H1 (cell line): ENCODE data around the gene ATP5MC2. TPM values are rescaled to one million over a fixed set of nuclear protein-coding genes. Genes with fewer than 3 reads are reported as not detected.

Experiments used
- CTCF ChIA-PET: fragments of 300-600 bp; sonication (Branson Sonifier 250); formaldehyde crosslinking; loops from one replicate; lab custom pipeline; 2021; ENCODE audit not compliant: partially characterized antibody; lab: Charles Lee
- POLR2A ChIA-PET: fragments of 300-600 bp; sonication (Branson Sonifier 250); formaldehyde crosslinking; loops from one replicate; lab custom pipeline; 2021; ENCODE audit warnings: inconsistent platforms; ENCODE audit not compliant: partially characterized antibody; lab: Charles Lee
- DNase-seq, 2 experiments: peaks; one replicate each; pipeline versions ENCODE4 v3.0.0 to v3.0.0-alpha.2; 2010 to 2022; ENCODE audit warnings: low spot score in 2 of 2, low read depth in 1 of 2, mixed read lengths in 1 of 2
- FAIRE-seq: peaks from 2 replicates; lab custom pipeline; 2011; peaks lifted over from hg19 to GRCh38; lab: Jason Lieb, UNC
- H2AFZ ChIP-seq: 2 replicates; pipeline ENCODE4 v1.8.1; 2012; ENCODE audit warnings: low read length, inconsistent platforms
- H2AK5ac ChIP-seq: 2 replicates; pipeline ENCODE4 v1.6.1; 2013; ENCODE audit warnings: low read depth, low read length
- H2BK120ac ChIP-seq: replicated peaks from 2 replicates; pipeline ENCODE3; 2013; ENCODE audit warnings: low read depth, low read length, inconsistent platforms
- H2BK12ac ChIP-seq: 2 replicates; pipeline ENCODE4 v1.6.1; 2013; ENCODE audit warnings: low read depth, low read length
- H2BK15ac ChIP-seq: 2 replicates; pipeline ENCODE4 v1.6.1; 2013; ENCODE audit warnings: low read length
- H2BK20ac ChIP-seq: 2 replicates; pipeline ENCODE4 v1.6.1; 2013; ENCODE audit warnings: low read length
- H2BK5ac ChIP-seq: 2 replicates; pipeline ENCODE4 v1.6.1; 2013; ENCODE audit warnings: low read depth, low read length
- H3K14ac ChIP-seq: 2 replicates; pipeline ENCODE4 v1.6.1; 2013; ENCODE audit warnings: inconsistent platforms; ENCODE audit not compliant: insufficient read length
- H3K18ac ChIP-seq: 2 replicates; pipeline ENCODE4 v1.6.1; 2013; ENCODE audit warnings: low read length; ENCODE audit errors: extremely low read depth
- H3K23ac ChIP-seq: 2 replicates; pipeline ENCODE4 v1.6.1; 2013; ENCODE audit warnings: inconsistent platforms; ENCODE audit not compliant: insufficient read length
- H3K23me2 ChIP-seq: 2 replicates; pipeline ENCODE4 v1.6.1; 2013; ENCODE audit warnings: low read depth, low read length
- H3K27ac ChIP-seq: 2 replicates; pipeline ENCODE4 v1.6.1; 2011; ENCODE audit warnings: low read depth, low read length, inconsistent platforms
- H3K27me3 ChIP-seq, 4 experiments: replicated peaks in 1 of 4; 1 replicate in 1 of 4; 2 replicates in 3 of 4; pipeline versions ENCODE4 v1.6.1 to v1.8.1; 2011 to 2013; ENCODE audit warnings: low read length in 3 of 4, mild to moderate bottlenecking in 3 of 4, inconsistent platforms in 2 of 4, mixed read lengths in 2 of 4, moderate library complexity in 1 of 4; ENCODE audit not compliant: control insufficient read depth in 3 of 4, insufficient read depth in 3 of 4; ENCODE audit errors: extremely low read depth in 1 of 4
- H3K36me3 ChIP-seq, 4 experiments: 2 replicates each; pipeline versions ENCODE4 v1.6.1 to v1.8.1; 2011 to 2013; ENCODE audit warnings: mild to moderate bottlenecking in 4 of 4, low read length in 3 of 4, moderate library complexity in 2 of 4, control low read depth in 1 of 4, inconsistent platforms in 1 of 4; ENCODE audit not compliant: insufficient read depth in 4 of 4, control insufficient read depth in 2 of 4
- H3K4ac ChIP-seq: replicated peaks from 2 replicates; pipeline ENCODE3; 2013; ENCODE audit warnings: low read length, low read depth, mixed read lengths, inconsistent platforms; ENCODE audit not compliant: insufficient read length
- H3K4me1 ChIP-seq, 4 experiments: replicated peaks in 1 of 4; 1 replicate in 1 of 4; 2 replicates in 3 of 4; pipeline versions ENCODE4 v1.6.1 to v1.8.1; 2011 to 2013; ENCODE audit warnings: low read length in 3 of 4, inconsistent platforms in 2 of 4, mixed read lengths in 1 of 4; ENCODE audit not compliant: insufficient read depth in 4 of 4, control insufficient read depth in 3 of 4
- H3K4me2 ChIP-seq, 2 experiments: 2 replicates each; pipeline versions ENCODE4 v1.6.1 to v1.8.1; 2011 to 2013; ENCODE audit warnings: low read depth in 2 of 2, low read length in 2 of 2, control low read depth in 1 of 2, inconsistent platforms in 1 of 2, mild to moderate bottlenecking in 1 of 2; ENCODE audit not compliant: insufficient read depth in 1 of 2
- H3K4me3 ChIP-seq, 4 experiments: fragments of 200-600, 300-600 bp in 1 of 4; sonication (generic), shearing (Covaris generic), sonication (Bioruptor Twin) in 1 of 4; 2 replicates each; pipeline versions ENCODE4 v1.5.1 to v1.8.1; 2011 to 2016; ENCODE audit warnings: low read length in 4 of 4, low read depth in 3 of 4, control low read depth in 2 of 4, inconsistent platforms in 2 of 4, mild to moderate bottlenecking in 2 of 4, mixed read lengths in 1 of 4, moderate library complexity in 1 of 4; ENCODE audit not compliant: insufficient read depth in 2 of 4; ENCODE audit errors: extremely low read depth in 1 of 4
- H3K56ac ChIP-seq: replicated peaks from 2 replicates; pipeline ENCODE3; 2013; ENCODE audit warnings: low read depth, mild to moderate bottlenecking, mixed read lengths, low read length, inconsistent platforms; ENCODE audit not compliant: insufficient read length
- H3K79me1 ChIP-seq: 2 replicates; pipeline ENCODE4 v1.6.1; 2013; ENCODE audit warnings: low read depth, low read length, control low read depth
- H3K79me2 ChIP-seq, 2 experiments: 2 replicates each; pipeline versions ENCODE4 v1.6.1 to v1.8.1; 2012 to 2013; ENCODE audit warnings: low read length in 2 of 2, mild to moderate bottlenecking in 2 of 2, inconsistent platforms in 1 of 2; ENCODE audit not compliant: insufficient read depth in 2 of 2, control insufficient read depth in 1 of 2
- H3K9ac ChIP-seq, 4 experiments: replicated peaks in 1 of 4; 1 replicate in 1 of 4; 2 replicates in 3 of 4; pipeline versions ENCODE4 v1.6.1 to v1.8.1; 2011 to 2013; ENCODE audit warnings: low read depth in 3 of 4, low read length in 3 of 4, control low read depth in 2 of 4, mild to moderate bottlenecking in 2 of 4, moderate library complexity in 2 of 4, inconsistent platforms in 1 of 4; ENCODE audit errors: extremely low read depth in 1 of 4
- H3K9me3 ChIP-seq, 2 experiments: 2 replicates each; pipeline versions ENCODE4 v1.6.1 to v1.8.1; 2012 to 2013; ENCODE audit warnings: mild to moderate bottlenecking in 2 of 2, moderate library complexity in 2 of 2, control low read depth in 1 of 2, inconsistent platforms in 1 of 2, low read depth in 1 of 2, low read length in 1 of 2, mixed read lengths in 1 of 2; ENCODE audit not compliant: insufficient read depth in 2 of 2
- H4K20me1 ChIP-seq, 2 experiments: replicated peaks in 1 of 2; 2 replicates each; pipeline versions ENCODE3 to v1.8.1; 2011 to 2013; ENCODE audit warnings: inconsistent platforms in 2 of 2, low read length in 2 of 2, mild to moderate bottlenecking in 1 of 2; ENCODE audit not compliant: insufficient read depth in 2 of 2, control insufficient read depth in 1 of 2
- H4K5ac ChIP-seq: 2 replicates; pipeline ENCODE4 v1.6.1; 2013; ENCODE audit warnings: low read length, low read depth, mixed read lengths, inconsistent platforms; ENCODE audit not compliant: insufficient read length
- H4K8ac ChIP-seq: 2 replicates; pipeline ENCODE4 v1.8.0; 2013; ENCODE audit warnings: mild to moderate bottlenecking, moderate library complexity, low read length, inconsistent platforms; ENCODE audit not compliant: insufficient read depth; ENCODE audit errors: extremely low read depth
- H4K91ac ChIP-seq: replicated peaks from 2 replicates; pipeline ENCODE3; 2013; ENCODE audit warnings: low read length, mixed read lengths, inconsistent platforms; ENCODE audit not compliant: insufficient read length
- CBX8 ChIP-seq: fragments of 300-800, 300-1000 bp; sonication (generic); IDR thresholded peaks from 2 replicates; pipeline ENCODE4 v1.7.1; 2016; ENCODE audit warnings: low read depth, low read length, borderline replicate concordance
- GTF2F1 ChIP-seq: IDR thresholded peaks from 2 replicates; pipeline ENCODE4 v1.6.1; 2012; ENCODE audit warnings: low read depth, low read length, improper control_type of control experiment, borderline replicate concordance
- HDAC2 ChIP-seq, 2 experiments: fragments of 300-600 bp in 1 of 2; sonication (generic) in 1 of 2; IDR thresholded peaks; 2 replicates each; pipeline ENCODE4 v1.6.1; 2011 to 2012; ENCODE audit warnings: low read depth in 2 of 2, low read length in 2 of 2, mild to moderate bottlenecking in 2 of 2, moderate library complexity in 2 of 2, borderline replicate concordance in 1 of 2, inconsistent platforms in 1 of 2
- JUND ChIP-seq: IDR thresholded peaks from 2 replicates; pipeline ENCODE4 v1.6.1; 2011; ENCODE audit warnings: mild to moderate bottlenecking, improper control_type of control experiment, low read length
- POLR2A ChIP-seq, 2 experiments: IDR thresholded peaks; 1 replicate in 1 of 2; 2 replicates in 1 of 2; pipeline ENCODE4 v1.6.1; 2011; ENCODE audit warnings: low read depth in 2 of 2, low read length in 2 of 2, mild to moderate bottlenecking in 2 of 2; ENCODE audit errors: control extremely low read depth in 1 of 2
- RAD21 ChIP-seq, 2 experiments: IDR thresholded peaks in 1 of 2; conservative IDR thresholded peaks in 1 of 2; 2 replicates each; pipeline ENCODE4 v1.6.1; 2011; ENCODE audit warnings: low read depth in 2 of 2, low read length in 2 of 2, improper control_type of control experiment in 1 of 2, inconsistent platforms in 1 of 2, mild to moderate bottlenecking in 1 of 2, moderate library complexity in 1 of 2
- TCF12 ChIP-seq: IDR thresholded peaks from 2 replicates; pipeline ENCODE4 v1.6.1; 2011; ENCODE audit warnings: low read depth, mild to moderate bottlenecking, low read length
- WGBS, 2 experiments: shearing (Covaris generic) in 1 of 2; methylation state at CpG; one replicate each; pipeline versions ENCODE4 v1.1.6 to v1.1.7; 2013 to 2015; ENCODE audit warnings: low lambda C conversion rate in 2 of 2, mixed read lengths in 2 of 2, inconsistent platforms in 1 of 2, low coverage in 1 of 2, missing lambda C conversion rate in 1 of 2; ENCODE audit not compliant: insufficient replicate concordance in 2 of 2, insufficient coverage in 1 of 2, insufficient read length in 1 of 2; ENCODE audit errors: extremely low coverage in 1 of 2, missing lambda C conversion rate in 1 of 2; 5-methylcytosine and 5-hydroxymethylcytosine counted together
- polyA plus RNA-seq, 7 experiments: library from polyadenylated mRNA; depleted of rRNA in 3 of 7; stranded (reverse) in 5 of 7; unstranded in 2 of 7; fragments of >200 nt in 5 of 7; fragments of 200-250 nt in 2 of 7; gene quantifications; 1 replicate in 5 of 7; 2 replicates in 1 of 7; 4 replicates in 1 of 7; pipeline versions ENCODE4 v1.2.1 to v1.2.3, GENCODE V29; 2011 to 2013; ENCODE audit warnings: missing spikeins in 2 of 7, mixed read lengths in 2 of 7
- total RNA-seq: library from RNA; stranded (reverse); fragmentation: NEBNext Ultra II Directional; extraction: Animal tissue kit (Norgen Biotek cat#: 25700); gene quantifications from 2 replicates; pipeline ENCODE4 v1.2.1, GENCODE V29; 2021

ATP5MC2 gene
- total and polyA plus RNA-seq, 2 of the 8 experiments (the other 6 are each of a cell fraction or from before 2014, with no cell fraction given): 408 to 952 TPM

GRCh38 chr12:53674977-53675700, 744 bp downstream of the ATP5MC2 start:
- peak overlapping the region; percentile 63 to 93 (median 87) for H3K4me3 ChIP-seq
- H4K5ac ChIP-seq: peak overlapping the region; percentile 95
- H3K27me3 ChIP-seq: no peaks in the 10 kb centered on the region
- H3K14ac ChIP-seq: no peak overlapping the region
- peaks cover 2 to 16% (median 7%) of the 10 kb centered on the region in 4 experiments; a peak in 6 of 7 replicates for H3K4me1 ChIP-seq
- H3K4ac ChIP-seq: peak overlapping the region; percentile 8
- no peak overlapping the region; the same call in 1 of the 2 replicates for H2AK5ac ChIP-seq
- peaks cover 9% of the 10 kb centered on the region for H3K23me2 ChIP-seq
- peak overlapping the region; percentile 84 for H3K18ac ChIP-seq
- H3K79me1 ChIP-seq: peaks cover 4% of the 10 kb centered on the region
- H4K20me1 ChIP-seq: no peaks in the 10 kb centered on the region
- H3K36me3 ChIP-seq: peaks cover 9 to 35% (median 21%) of the 10 kb centered on the region in 4 experiments; a peak in 7 of 8 replicates
- DNase-seq (no peak), FAIRE-seq (no peak)
- peak overlapping the region; percentile 75 to 91 for H3K4me2 ChIP-seq
- H3K79me2 ChIP-seq: peaks cover 0 to 28% of the 10 kb centered on the region in 2 experiments; a peak in 2 of 4 replicates
- H2BK12ac ChIP-seq: no peak overlapping the region
- H2BK15ac ChIP-seq: no peak overlapping the region
- peak overlapping the region; percentile 87 to 98 (median 94) for H3K9ac ChIP-seq
- H3K56ac ChIP-seq: peak overlapping the region; percentile 49
- H2AFZ ChIP-seq: no peak overlapping the region
- WGBS, 2 experiments: 70% methylated on average over 8 of the region's 8 CpGs; no CpG with 5 or more reads in 1 of the 2 experiments
- H2BK120ac ChIP-seq: no peak overlapping the region
- H4K91ac ChIP-seq: peak overlapping the region; percentile 20
- POLR2A ChIA-PET: interaction anchor here (0.6 to 13.5 kb wide), 39 partner anchors 13 to 297 kb away, joined by 3 to 246 read pairs (median 4); partner anchors contain the start of genes ATF7, CISTR and TARBP2
- CTCF ChIA-PET: interaction anchor here (0.6 to 1.9 kb wide), 26 partner anchors 9 to 174 kb away, joined by 3 to 10 read pairs (median 4); partner anchors contain the start of gene TARBP2
- peak overlapping the region; percentile 98 for H3K27ac ChIP-seq
- peak overlapping the region; percentile 96 for H2BK5ac ChIP-seq
- H4K8ac ChIP-seq: peak overlapping the region; percentile 98; the same call in 1 of the 2 replicates
- H2BK20ac ChIP-seq: no peak overlapping the region
- no peaks in the 10 kb centered on the region for H3K9me3 ChIP-seq
- H3K23ac ChIP-seq: no peak overlapping the region
- no peak for TF ChIP-seq RAD21 (IDR thresholded peaks at IDR 0.05 in 1 of 2, conservative IDR thresholded peaks at IDR 0.05 in 1 of 2; ENCODE audit: low read depth in 2 of 2, low read length in 2 of 2)
- no peak for TF ChIP-seq CBX8
- TF ChIP-seq JUND: no peak
- no peak for TF ChIP-seq HDAC2 (IDR thresholded peaks at IDR 0.05; ENCODE audit: borderline replicate concordance in 1 of 2, low read depth in 2 of 2, low read length in 2 of 2)
- TF ChIP-seq POLR2A (IDR thresholded peaks at IDR 0.05; ENCODE audit: control extremely low read depth in 1 of 2, low read depth in 2 of 2, low read length in 2 of 2): no peak
- TF ChIP-seq GTF2F1: no peak
- no peak for TF ChIP-seq TCF12
